Mammary epithelial cell (primary cell): Measurements from ENCODE around the gene RHOXF2.

Experiments used
- EZH2 ChIP-seq: IDR thresholded peaks from 2 replicates; pipeline ENCODE4 v1.6.1; 2012; ENCODE audit warnings: low read length, inconsistent platforms, borderline replicate concordance
- TF ChIP-seq, protein P1 (sequence below), 2 donors: IDR thresholded peaks in 1 of 2; conservative IDR thresholded peaks in 1 of 2; 2 replicates each; pipeline ENCODE4 v1.5.1; 2011 to 2012; ENCODE audit warnings: inconsistent platforms in 2 of 2, low read length in 2 of 2, mild to moderate bottlenecking in 2 of 2, control low read depth in 1 of 2, low read depth in 1 of 2; ENCODE audit not compliant: insufficient read depth in 1 of 2; ENCODE audit errors: extremely low read depth in 1 of 2

DNA sequence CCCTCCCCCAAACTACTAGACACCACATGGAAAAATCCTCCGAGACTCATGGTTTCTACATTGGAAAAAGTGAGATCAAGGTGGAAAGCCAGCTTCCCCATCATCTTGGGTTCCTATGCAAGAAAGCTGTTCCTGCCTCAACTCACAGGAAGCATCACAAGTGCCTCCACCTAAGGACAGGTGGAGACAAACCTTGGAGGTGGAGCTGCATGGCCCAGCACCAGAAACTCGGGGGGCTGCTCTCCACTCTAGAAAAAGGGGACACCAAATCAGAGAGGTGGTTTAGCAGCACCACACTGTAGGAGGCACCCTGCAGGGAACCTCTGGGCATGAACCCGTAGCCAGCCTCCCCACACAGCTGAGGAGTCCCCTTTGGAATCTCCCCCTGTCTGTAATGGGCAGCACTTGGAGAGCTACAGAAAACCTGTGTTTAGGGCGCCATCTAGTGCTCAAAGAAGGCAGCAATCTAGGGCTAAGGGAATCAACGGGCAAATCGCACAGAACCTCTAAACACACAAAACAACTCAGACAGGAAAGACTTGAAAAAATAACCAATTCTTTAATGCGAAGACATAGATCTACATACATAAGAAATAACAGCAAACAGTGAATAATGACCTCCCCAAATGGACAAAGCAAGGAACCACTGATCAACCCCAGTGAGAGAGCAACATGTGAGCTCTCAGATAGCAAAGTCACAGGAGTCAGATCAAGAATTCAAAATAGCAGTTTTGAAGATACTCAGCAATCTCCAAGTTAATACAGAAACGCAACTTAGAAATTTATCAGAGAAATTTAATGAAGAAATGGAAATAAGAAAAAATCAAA lies 55.2 kb downstream of the RHOXF2 start:
- no peak for TF ChIP-seq EZH2
- TF ChIP-seq, protein P1, sequence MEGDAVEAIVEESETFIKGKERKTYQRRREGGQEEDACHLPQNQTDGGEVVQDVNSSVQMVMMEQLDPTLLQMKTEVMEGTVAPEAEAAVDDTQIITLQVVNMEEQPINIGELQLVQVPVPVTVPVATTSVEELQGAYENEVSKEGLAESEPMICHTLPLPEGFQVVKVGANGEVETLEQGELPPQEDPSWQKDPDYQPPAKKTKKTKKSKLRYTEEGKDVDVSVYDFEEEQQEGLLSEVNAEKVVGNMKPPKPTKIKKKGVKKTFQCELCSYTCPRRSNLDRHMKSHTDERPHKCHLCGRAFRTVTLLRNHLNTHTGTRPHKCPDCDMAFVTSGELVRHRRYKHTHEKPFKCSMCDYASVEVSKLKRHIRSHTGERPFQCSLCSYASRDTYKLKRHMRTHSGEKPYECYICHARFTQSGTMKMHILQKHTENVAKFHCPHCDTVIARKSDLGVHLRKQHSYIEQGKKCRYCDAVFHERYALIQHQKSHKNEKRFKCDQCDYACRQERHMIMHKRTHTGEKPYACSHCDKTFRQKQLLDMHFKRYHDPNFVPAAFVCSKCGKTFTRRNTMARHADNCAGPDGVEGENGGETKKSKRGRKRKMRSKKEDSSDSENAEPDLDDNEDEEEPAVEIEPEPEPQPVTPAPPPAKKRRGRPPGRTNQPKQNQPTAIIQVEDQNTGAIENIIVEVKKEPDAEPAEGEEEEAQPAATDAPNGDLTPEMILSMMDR (conservative IDR thresholded peaks at IDR 0.05 in 1 of 2, IDR thresholded peaks at IDR 0.05 in 1 of 2; ENCODE audit: extremely low read depth in 1 of 2, insufficient read depth in 1 of 2, low read depth in 1 of 2, low read length in 2 of 2), result peak; percentile 94
